GM12878 (cell line): ENCODE measurements around the gene CDC14B. TPM values are rescaled to one million over a fixed set of nuclear protein-coding genes. Genes with fewer than 3 reads are reported as not detected.

Experiments
- ATAC-seq: fragments of 200-7000 bp; cut with Tn5 transposase; 3 replicates; pipeline ENCODE4 v1.9.1; 2020; ENCODE audit warnings: mild to moderate bottlenecking, moderate library complexity
- BruUV-seq: library from RNA; stranded (reverse); fragments of 400-500 nt; replicated peaks from 2 replicates; lab custom pipeline; 2021; lab: Mats Ljungman, UMichigan
- CTCF ChIA-PET: fragments of 300-600 bp; sonication (Branson Sonifier 250); formaldehyde crosslinking; extraction: SDS; loops from one replicate; lab custom pipeline; 2021; ENCODE audit warnings: inconsistent platforms; lab: Yijun Ruan, JAX
- POLR2A ChIA-PET: fragments of 350-600 bp; formaldehyde crosslinking; extraction: SDS; loops from one replicate; lab custom pipeline; 2021; ENCODE audit warnings: inconsistent platforms; lab: Charles Lee
- RAD21 ChIA-PET: fragments of 300-600 bp; sonication (Branson Sonifier 250); formaldehyde crosslinking; loops from one replicate; lab custom pipeline; 2023; ENCODE audit warnings: antibody characterized with exemption; ENCODE audit not compliant: unreplicated experiment; lab: Charles Lee
- SMC1A ChIA-PET: fragments of 300-600 bp; sonication (Branson Sonifier 250); formaldehyde crosslinking; loops from one replicate; lab custom pipeline; 2023; ENCODE audit not compliant: unreplicated experiment, uncharacterized antibody; lab: Charles Lee
- DNase-seq: peaks from one replicate; pipeline ENCODE4 v3.0.0-alpha.2; 2011; ENCODE audit warnings: low read depth, low spot score
- FAIRE-seq: peaks from 3 replicates; lab custom pipeline; 2011; peaks lifted over from hg19 to GRCh38; lab: Jason Lieb, UNC
- H2AFZ ChIP-seq: 2 replicates; pipeline ENCODE4 v1.6.0; 2011; ENCODE audit warnings: low read depth, low read length, control low read depth; ENCODE audit not compliant: control insufficient read depth
- H3K27ac ChIP-seq: 2 replicates; pipeline ENCODE4 v1.5.1; 2011; ENCODE audit warnings: control low read depth; ENCODE audit not compliant: control insufficient read depth, insufficient read depth
- H3K27me3 ChIP-seq, 2 experiments: replicated peaks in 1 of 2; 2 replicates each; pipeline versions ENCODE4 v1.6.0 to v1.6.1; 2011; ENCODE audit warnings: low read length in 1 of 2; ENCODE audit not compliant: control insufficient read depth in 2 of 2, insufficient read depth in 2 of 2
- H3K36me3 ChIP-seq, 2 experiments: 2 replicates each; pipeline ENCODE4 v1.5.1; 2011; ENCODE audit warnings: low read length in 1 of 2; ENCODE audit not compliant: control insufficient read depth in 2 of 2, insufficient read depth in 2 of 2
- H3K4me1 ChIP-seq: 2 replicates; pipeline ENCODE4 v1.6.1; 2011; ENCODE audit warnings: mild to moderate bottlenecking, low read length, moderate library complexity, mixed read lengths; ENCODE audit not compliant: control insufficient read depth, insufficient read depth
- H3K4me2 ChIP-seq: 2 replicates; pipeline ENCODE4 v1.6.0; 2011; ENCODE audit warnings: control low read depth; ENCODE audit not compliant: control insufficient read depth, insufficient read depth
- H3K4me3 ChIP-seq: fragments of 200-600 bp; sonication (generic); 2 replicates; pipeline ENCODE4 v1.5.1; 2016
- H3K79me2 ChIP-seq: 2 replicates; pipeline ENCODE4 v1.6.0; 2011; ENCODE audit warnings: low read length; ENCODE audit not compliant: control insufficient read depth, insufficient read depth
- H3K9ac ChIP-seq: 2 replicates; pipeline ENCODE4 v1.8.0; 2011; ENCODE audit warnings: low read length, control low read depth, mixed read lengths; ENCODE audit not compliant: control insufficient read depth, insufficient read depth
- H3K9me3 ChIP-seq: replicated peaks from 3 replicates; pipeline ENCODE4 v1.5.1; 2011; ENCODE audit warnings: mild to moderate bottlenecking, low read length; ENCODE audit not compliant: control insufficient read depth, insufficient read depth
- H4K20me1 ChIP-seq: 2 replicates; pipeline ENCODE4 v1.6.0; 2011; ENCODE audit not compliant: control insufficient read depth, insufficient read depth
- MXI1 ChIP-seq: fragments of 150-350 bp; IDR thresholded peaks from 2 replicates; pipeline ENCODE4 v1.6.1; 2011; ENCODE audit warnings: low read depth, mild to moderate bottlenecking, inconsistent platforms, low read length, improper control_type of control experiment
- PML ChIP-seq: IDR thresholded peaks from 2 replicates; pipeline ENCODE4 v1.6.1; 2012; ENCODE audit warnings: low read length, inconsistent platforms
- SRF ChIP-seq, 2 experiments: IDR thresholded peaks; 2 replicates each; pipeline ENCODE4 v1.6.1; 2011; ENCODE audit warnings: low read depth in 2 of 2, low read length in 2 of 2, mild to moderate bottlenecking in 1 of 2, moderate library complexity in 1 of 2
- ZSCAN29 ChIP-seq: fragments of 450-650 bp; IDR thresholded peaks from 2 replicates; pipeline ENCODE4 v1.6.1; 2017; ENCODE audit warnings: mild to moderate bottlenecking, moderate library complexity
- WGBS: methylation state at CpG from one replicate; pipeline ENCODE4 v1.1.6; 2016; ENCODE audit warnings: low lambda C conversion rate; ENCODE audit not compliant: insufficient replicate concordance, insufficient coverage; ENCODE audit errors: missing lambda C conversion rate; 5-methylcytosine and 5-hydroxymethylcytosine counted together
- in situ Hi-C: fragments of 300-500 bp; cut with MboI; formaldehyde crosslinking; loops from 9 replicates; pipeline ENCODE4 v1.14.3; 2018; ENCODE audit warnings: mixed read lengths
- intact Hi-C: fragments of 100-400 bp; cut with micrococcal nuclease; formaldehyde crosslinking; loops from one replicate; pipeline ENCODE4 v1.14.2; 2022; ENCODE audit not compliant: unreplicated experiment
- polyA plus RNA-seq, 11 experiments: library from polyadenylated mRNA; depleted of rRNA in 4 of 11; unstranded in 6 of 11; stranded (reverse) in 5 of 11; fragments of >200 nt; fragmentation: Nextera tagmentation in 4 of 11; fragmentation: Illumina TruSeq in 1 of 11; extraction: Ambion mirVana in 4 of 11; extraction: Trizol in 1 of 11; gene quantifications; 1 replicate in 1 of 11; 2 replicates in 10 of 11; pipeline versions ENCODE4 v1.2.1 to v1.2.3, GENCODE V29; 2011 to 2016; ENCODE audit warnings: inconsistent platforms in 2 of 11, missing spikeins in 2 of 11, low read depth in 1 of 11
- total RNA-seq, 4 experiments: library from RNA; depleted of rRNA in 3 of 4; stranded (reverse); fragments of >200 nt in 3 of 4; fragmentation: Illumina TruSeq in 1 of 4; extraction: Trizol in 1 of 4; gene quantifications; 2 replicates each; pipeline versions ENCODE4 v1.2.1 to v1.2.3, GENCODE V29; 2013 to 2021
- TF ChIP-seq, protein P1 (sequence below): IDR thresholded peaks from 2 replicates; pipeline ENCODE4 v1.6.1; 2011; ENCODE audit warnings: borderline replicate concordance, low read depth, mild to moderate bottlenecking, moderate library complexity, low read length; ENCODE audit not compliant: insufficient read depth, poor library complexity, severe bottlenecking

The CDC14B gene
- total and polyA plus RNA-seq, 10 of the 15 experiments (the other 5 are each of a cell fraction or from before 2014, with no cell fraction given), result 3.7 to 11.7 (median 6.2) TPM

DNA sequence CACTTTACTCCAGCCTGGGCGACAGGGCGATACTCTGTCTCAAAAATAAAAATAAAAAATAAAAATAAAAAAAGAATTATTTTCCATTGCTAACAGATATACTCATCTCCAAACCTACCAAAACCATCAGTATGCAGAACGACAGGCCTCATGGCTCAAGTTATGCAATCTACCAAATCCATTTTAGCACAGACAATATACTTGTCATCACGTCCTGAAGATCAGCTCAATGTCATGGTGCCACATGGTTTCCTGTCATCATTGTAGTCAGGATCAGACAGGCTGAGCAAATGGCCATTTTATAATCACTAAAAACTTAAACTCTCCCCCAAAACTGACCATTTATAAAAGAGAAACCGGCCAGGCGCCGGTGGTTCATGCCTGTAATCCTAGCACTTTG lies 100.5 kb downstream of the CDC14B start:
- POLR2A ChIA-PET, result no interaction called here
- DNase-seq, result no peak
- H3K79me2 ChIP-seq, result no peaks in the 10 kb centered on the region
- H2AFZ ChIP-seq, result no peak overlapping the region
- no peaks in the 10 kb centered on the region for H3K9me3 ChIP-seq
- no peaks in the 10 kb centered on the region for H3K36me3 ChIP-seq
- H3K9ac ChIP-seq, result no peak overlapping the region
- H3K4me2 ChIP-seq, result no peak overlapping the region
- no peaks in the 10 kb centered on the region for H4K20me1 ChIP-seq
- RAD21 ChIA-PET, result no interaction called here
- WGBS, result 68% methylated on average over 7 of the region's 7 CpGs
- TF ChIP-seq SRF (IDR thresholded peaks at IDR 0.05; ENCODE audit: low read depth in 2 of 2, low read length in 2 of 2), result no peak
- TF ChIP-seq ZSCAN29, result no peak
- no TSS peak for BruUV-seq
- no peak overlapping the region for H3K4me3 ChIP-seq
- SMC1A ChIA-PET, result no interaction called here
- ATAC-seq, result no peak
- FAIRE-seq, result no peak
- in situ Hi-C loops (no loop called here), intact Hi-C loops (no loop called here)
- CTCF ChIA-PET, result no interaction called here
- no peak overlapping the region for H3K27ac ChIP-seq
- no peaks in the 10 kb centered on the region for H3K27me3 ChIP-seq
- H3K4me1 ChIP-seq, result no peaks in the 10 kb centered on the region

DNA sequence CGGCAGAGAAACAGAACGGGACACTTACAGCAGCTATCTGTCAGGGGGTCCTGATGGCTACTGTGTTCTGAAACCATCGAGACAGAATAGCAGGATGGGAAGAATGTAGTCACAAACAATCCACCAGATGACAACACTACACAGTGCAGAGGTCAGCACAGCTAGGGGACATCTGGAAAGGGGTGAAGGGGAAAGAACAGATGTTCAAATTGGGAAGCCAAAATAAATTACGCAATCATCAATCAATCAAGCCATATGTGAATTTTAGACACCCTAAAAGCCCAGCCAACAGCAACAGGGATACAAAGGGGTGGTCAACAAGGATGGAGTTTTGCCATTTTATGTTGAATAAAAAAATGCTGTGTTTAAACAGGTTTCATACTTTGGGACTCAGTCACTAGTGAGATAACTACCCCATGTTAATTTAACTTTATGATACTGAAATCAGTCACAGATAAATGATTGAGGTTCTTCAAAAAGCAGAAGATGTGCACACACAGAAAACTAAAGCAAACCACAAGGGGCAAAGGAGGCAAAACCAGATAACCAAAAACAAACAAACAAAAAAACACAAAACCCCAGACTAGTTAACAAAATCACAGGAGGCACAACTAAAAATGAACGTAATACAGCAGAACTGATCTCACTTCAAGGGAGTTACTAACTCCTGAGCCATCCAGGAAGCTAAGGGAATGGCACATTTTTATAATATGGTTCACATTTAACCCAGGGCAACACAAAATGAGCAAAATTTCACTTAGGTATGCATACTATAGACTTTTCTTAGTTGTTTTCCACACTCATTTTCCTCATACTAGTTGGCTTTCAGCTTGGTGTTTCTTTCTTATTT lies 103.8 kb downstream of the CDC14B start:
- Histone ChIP-seq H3K27ac (no peak overlapping the region), H3K4me1 (no peaks in the 10 kb centered on the region), H3K9ac (no peak overlapping the region), H3K4me3 (no peak overlapping the region), H3K36me3 (no peaks in the 10 kb centered on the region), H4K20me1 (no peaks in the 10 kb centered on the region), H3K79me2 (no peaks in the 10 kb centered on the region), H3K27me3 (no peaks in the 10 kb centered on the region; a peak in 1 of 4 replicates), H2AFZ (no peak overlapping the region), H3K4me2 (no peak overlapping the region), H3K9me3 (no peaks in the 10 kb centered on the region)
- no peak for ATAC-seq
- ChIA-PET RAD21 (no interaction called here), POLR2A (no interaction called here), CTCF (interaction anchor here (0.6 kb wide), 1 partner anchor 112 kb away, joined by 3 read pairs; no protein-coding TSS in a partner anchor), SMC1A (interaction anchor here (0.7 kb wide), 1 partner anchor 150 kb away, joined by 3 read pairs; no protein-coding TSS in a partner anchor)
- TF ChIP-seq, protein P1, sequence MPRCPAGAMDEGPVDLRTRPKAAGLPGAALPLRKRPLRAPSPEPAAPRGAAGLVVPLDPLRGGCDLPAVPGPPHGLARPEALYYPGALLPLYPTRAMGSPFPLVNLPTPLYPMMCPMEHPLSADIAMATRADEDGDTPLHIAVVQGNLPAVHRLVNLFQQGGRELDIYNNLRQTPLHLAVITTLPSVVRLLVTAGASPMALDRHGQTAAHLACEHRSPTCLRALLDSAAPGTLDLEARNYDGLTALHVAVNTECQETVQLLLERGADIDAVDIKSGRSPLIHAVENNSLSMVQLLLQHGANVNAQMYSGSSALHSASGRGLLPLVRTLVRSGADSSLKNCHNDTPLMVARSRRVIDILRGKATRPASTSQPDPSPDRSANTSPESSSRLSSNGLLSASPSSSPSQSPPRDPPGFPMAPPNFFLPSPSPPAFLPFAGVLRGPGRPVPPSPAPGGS, result no peak
- TF ChIP-seq PML, result no peak
- no peak for TF ChIP-seq MXI1
- no peak for FAIRE-seq
- no TSS peak for BruUV-seq
- no peak for DNase-seq
- 21% methylated on average over 5 of the region's 5 CpGs for WGBS
- in situ Hi-C loops, result no loop called here
- intact Hi-C loops, result no loop called here
